CD14-positive monocyte (primary cell): ENCODE results near the gene SPIRE2. TPM values are rescaled to one million over a fixed set of nuclear protein-coding genes. Genes with fewer than 3 reads are reported as not detected.

Experiments
- DNase-seq, 3 donors: peaks; one replicate each; pipeline ENCODE4 v3.0.0-alpha.2; 2011 to 2022
- H2AFZ ChIP-seq: 2 replicates; pipeline ENCODE4 v1.6.0; 2012; ENCODE audit warnings: mild to moderate bottlenecking, low read depth, low read length, inconsistent platforms; ENCODE audit not compliant: insufficient read depth, poor library complexity, severe bottlenecking
- H3K27ac ChIP-seq, 2 donors: 1 replicate in 1 of 2; 2 replicates in 1 of 2; pipeline ENCODE4 v1.5.1; 2012 to 2013; ENCODE audit warnings: low read length in 2 of 2, control low read depth in 1 of 2, inconsistent platforms in 1 of 2, low read depth in 1 of 2, mild to moderate bottlenecking in 1 of 2
- H3K27me3 ChIP-seq, 2 donors: one replicate each; pipeline versions ENCODE4 v1.6.0 to v1.6.1; 2011 to 2013; ENCODE audit warnings: low read length in 2 of 2; ENCODE audit not compliant: control insufficient read depth in 2 of 2, insufficient read depth in 2 of 2
- H3K36me3 ChIP-seq, 2 donors: replicated peaks in 1 of 2; 1 replicate in 1 of 2; 2 replicates in 1 of 2; pipeline versions ENCODE4 v1.5.1 to v1.6.1; 2012 to 2013; ENCODE audit warnings: low read length in 2 of 2, control low read depth in 1 of 2, inconsistent platforms in 1 of 2, mild to moderate bottlenecking in 1 of 2; ENCODE audit not compliant: insufficient read depth in 2 of 2, control insufficient read depth in 1 of 2
- H3K4me1 ChIP-seq, 2 donors: 1 replicate in 1 of 2; 2 replicates in 1 of 2; pipeline versions ENCODE4 v1.5.1 to v1.6.1; 2012 to 2013; ENCODE audit warnings: low read length in 2 of 2, control low read depth in 1 of 2, inconsistent platforms in 1 of 2, mild to moderate bottlenecking in 1 of 2, moderate library complexity in 1 of 2; ENCODE audit not compliant: insufficient read depth in 2 of 2, control insufficient read depth in 1 of 2
- H3K4me2 ChIP-seq: replicated peaks from 2 replicates; pipeline ENCODE3; 2012; ENCODE audit warnings: low read length, moderate library complexity, mild to moderate bottlenecking; ENCODE audit not compliant: poor library complexity, severe bottlenecking; ENCODE audit errors: extremely low read depth
- H3K4me3 ChIP-seq, 3 experiments: fragments of 200-600 bp in 1 of 3; sonication (generic) in 1 of 3; replicated peaks in 1 of 3; 1 replicate in 2 of 3; 2 replicates in 1 of 3; pipeline ENCODE4 v1.5.1; 2011 to 2013; ENCODE audit warnings: low read length in 3 of 3, mild to moderate bottlenecking in 3 of 3, control low read depth in 2 of 3, low read depth in 2 of 3, inconsistent platforms in 1 of 3, moderate library complexity in 1 of 3
- H3K79me2 ChIP-seq: 2 replicates; pipeline ENCODE4 v1.6.0; 2012; ENCODE audit warnings: mild to moderate bottlenecking, control low read depth, inconsistent platforms, low read length, moderate library complexity; ENCODE audit not compliant: insufficient read depth
- H3K9ac ChIP-seq: 2 replicates; pipeline ENCODE4 v1.6.0; 2017; ENCODE audit warnings: low read length, mild to moderate bottlenecking; ENCODE audit not compliant: insufficient read depth, poor library complexity, severe bottlenecking
- H3K9me3 ChIP-seq, 2 donors: replicated peaks in 1 of 2; 1 replicate in 1 of 2; 2 replicates in 1 of 2; pipeline versions ENCODE4 v1.5.1 to v1.6.1; 2012 to 2013; ENCODE audit warnings: low read length in 2 of 2, control low read depth in 1 of 2; ENCODE audit not compliant: control insufficient read depth in 1 of 2, insufficient read depth in 1 of 2
- H4K20me1 ChIP-seq: 2 replicates; pipeline ENCODE4 v1.6.0; 2012; ENCODE audit warnings: mild to moderate bottlenecking, low read length, control low read depth, moderate library complexity; ENCODE audit not compliant: insufficient read depth
- H3K27ac Mint-ChIP-seq, 7 donors: one replicate each; pipeline ENCODE4 v1.8.0; 2020; ENCODE audit warnings: mild to moderate bottlenecking in 7 of 7, mixed read lengths in 7 of 7, moderate library complexity in 6 of 7, inconsistent platforms in 2 of 7
- H3K27me3 Mint-ChIP-seq, 3 donors: one replicate each; pipeline ENCODE4 v1.8.0; 2021 to 2022; ENCODE audit warnings: low read depth in 3 of 3, mild to moderate bottlenecking in 3 of 3, mixed read lengths in 3 of 3, moderate library complexity in 3 of 3, inconsistent platforms in 1 of 3
- H3K36me3 Mint-ChIP-seq, 2 donors: one replicate each; pipeline ENCODE4 v1.8.0; 2020; ENCODE audit warnings: mixed read lengths in 2 of 2, inconsistent platforms in 1 of 2, mild to moderate bottlenecking in 1 of 2
- H3K4me1 Mint-ChIP-seq: one replicate; pipeline ENCODE4 v1.8.0; 2020; ENCODE audit warnings: mild to moderate bottlenecking, mixed read lengths
- H3K4me3 Mint-ChIP-seq, 2 donors: one replicate each; pipeline ENCODE4 v1.8.0; 2020; ENCODE audit warnings: mild to moderate bottlenecking in 2 of 2, mixed read lengths in 2 of 2, moderate library complexity in 1 of 2
- H3K9me3 Mint-ChIP-seq, 7 donors: one replicate each; pipeline ENCODE4 v1.8.0; 2020 to 2022; ENCODE audit warnings: mixed read lengths in 7 of 7, mild to moderate bottlenecking in 6 of 7, moderate library complexity in 6 of 7, inconsistent platforms in 2 of 7
- CTCF ChIP-seq: fragments of 200-600 bp; IDR thresholded peaks from one replicate; pipeline ENCODE4 v1.8.0; 2022; ENCODE audit warnings: antibody characterized with exemption, mild to moderate bottlenecking
- WGBS: methylation state at CpG from one replicate; pipeline ENCODE4 v1.1.5; 2013; ENCODE audit warnings: missing lambda C conversion rate; ENCODE audit not compliant: insufficient coverage; 5-methylcytosine and 5-hydroxymethylcytosine counted together
- intact Hi-C, 2 donors: fragments of 100-400 bp; cut with micrococcal nuclease; formaldehyde crosslinking; loops; one replicate each; pipeline versions ENCODE4 v1.15.0 to v1.15.1; 2023
- polyA plus RNA-seq, 3 donors: library from polyadenylated mRNA; depleted of rRNA in 1 of 3; unstranded in 2 of 3; stranded (reverse) in 1 of 3; fragments of 300-500 nt in 2 of 3; fragments of >200 nt in 1 of 3; fragmentation: Illumina TruSeq in 2 of 3; gene quantifications; 1 replicate in 2 of 3; 2 replicates in 1 of 3; pipeline ENCODE4 v1.2.3, GENCODE V29; 2012 to 2021

The SPIRE2 gene
- polyA plus RNA-seq, 3 donors: 0.09 to 1.2 TPM; not detected in 1

GRCh38 chr16:89909777-89910716 lies 81.8 kb downstream of the SPIRE2 start:
- Mint-ChIP-seq H3K9me3 (peaks cover 1 to 11% (median 3%) of the 10 kb centered on the region in 7 donors), H3K27me3 (peaks cover 0 to 2% (median 0%) of the 10 kb centered on the region in 3 donors), H3K36me3 (peaks cover 39 to 64% of the 10 kb centered on the region in 2 donors), H3K27ac (peak overlapping the region in 2 of 7 donors; percentile 38 to 61), H3K4me3 (no peak overlapping the region), H3K4me1 (peaks cover 7% of the 10 kb centered on the region)
- Histone ChIP-seq H3K27me3 (no peaks in the 10 kb centered on the region), H3K27ac (no peak overlapping the region), H3K4me2 (no peak overlapping the region), H3K9ac (no peak overlapping the region), H3K36me3 (peaks cover 40 to 50% of the 10 kb centered on the region in 2 donors), H3K4me3 (no peak overlapping the region), H2AFZ (no peak overlapping the region), H3K79me2 (no peaks in the 10 kb centered on the region), H4K20me1 (peaks cover 78% of the 10 kb centered on the region), H3K4me1 (peaks cover 0 to 7% of the 10 kb centered on the region in 2 donors), H3K9me3 (peaks cover 0 to 13% of the 10 kb centered on the region in 2 donors)
- WGBS: 64% methylated on average over 46 of the region's 47 CpGs
- peak; percentile 92 for TF ChIP-seq CTCF
- intact Hi-C loops: no loop called here
- DNase-seq: peak; percentile 64 to 79 (median 71)

GRCh38 chr16:89910717-89911354 lies 82.6 kb downstream of the SPIRE2 start:
- Histone ChIP-seq H3K4me1 (peaks cover 0 to 7% of the 10 kb centered on the region in 2 donors), H3K27me3 (no peaks in the 10 kb centered on the region), H2AFZ (no peak overlapping the region), H3K9ac (no peak overlapping the region), H3K27ac (no peak overlapping the region), H3K79me2 (no peaks in the 10 kb centered on the region), H3K4me3 (no peak overlapping the region), H3K9me3 (peaks cover 0 to 12% of the 10 kb centered on the region in 2 donors), H4K20me1 (peaks cover 70% of the 10 kb centered on the region), H3K4me2 (no peak overlapping the region), H3K36me3 (peaks cover 32 to 42% of the 10 kb centered on the region in 2 donors)
- Mint-ChIP-seq H3K4me3 (no peak overlapping the region), H3K27me3 (peaks cover under 1 to 3% (median 2%) of the 10 kb centered on the region in 3 donors), H3K4me1 (peaks cover 7% of the 10 kb centered on the region), H3K9me3 (peaks cover 1 to 11% (median 3%) of the 10 kb centered on the region in 7 donors), H3K36me3 (peaks cover 31 to 56% of the 10 kb centered on the region in 2 donors), H3K27ac (peak overlapping the region in 1 of 7 donors; percentile 38)
- TF ChIP-seq CTCF: no peak
- no peak for DNase-seq
- intact Hi-C loops: no loop called here
- WGBS: 96% methylated on average over 25 of the region's 27 CpGs
